Endodermal cell (in vitro differentiated cells): Measurements from ENCODE around the gene OR2T3. TPM values are rescaled to one million over a fixed set of nuclear protein-coding genes. Genes with fewer than 3 reads are reported as not detected.
"Not testable (repeated sequence)": the region's sequence is repeated elsewhere in the genome, so short reads cannot be mapped to it uniquely, and the experiment has no call there.

ENCODE experiments used
- DNase-seq: peaks from one replicate; pipeline ENCODE4 v3.0.0-alpha.2; 2017
- H3K27ac ChIP-seq: 2 replicates; pipeline ENCODE4 v1.5.1; 2013; ENCODE audit warnings: mild to moderate bottlenecking, low read depth, low read length, moderate library complexity
- H3K27me3 ChIP-seq: 2 replicates; pipeline ENCODE4 v1.6.1; 2013; ENCODE audit warnings: mild to moderate bottlenecking, low read length, moderate library complexity; ENCODE audit not compliant: insufficient read depth, control insufficient read depth, poor library complexity, severe bottlenecking
- H3K36me3 ChIP-seq: 2 replicates; pipeline ENCODE4 v1.7.0; 2013; ENCODE audit warnings: mild to moderate bottlenecking, low read length, moderate library complexity; ENCODE audit not compliant: control insufficient read depth, insufficient read depth
- H3K4me1 ChIP-seq: one replicate; pipeline ENCODE4 v1.7.0; 2013; ENCODE audit warnings: low read length; ENCODE audit not compliant: control insufficient read depth, insufficient read depth
- H3K4me3 ChIP-seq: 2 replicates; pipeline ENCODE4 v1.5.1; 2013; ENCODE audit warnings: mild to moderate bottlenecking, low read length, moderate library complexity
- H3K9ac ChIP-seq: 2 replicates; pipeline ENCODE4 v1.6.1; 2013; ENCODE audit warnings: mild to moderate bottlenecking, low read length, moderate library complexity; ENCODE audit not compliant: poor library complexity, severe bottlenecking; ENCODE audit errors: extremely low read depth
- H3K9me3 ChIP-seq: 2 replicates; pipeline ENCODE4 v1.6.1; 2013; ENCODE audit warnings: mild to moderate bottlenecking, low read length, moderate library complexity; ENCODE audit not compliant: control insufficient read depth
- H3K27ac Mint-ChIP-seq: 2 replicates; pipeline ENCODE4 v1.8.0; 2020; ENCODE audit warnings: mixed read lengths
- H3K27me3 Mint-ChIP-seq: 2 replicates; pipeline ENCODE4 v1.8.0; 2021; ENCODE audit warnings: mild to moderate bottlenecking, mixed read lengths; ENCODE audit not compliant: insufficient read depth
- H3K36me3 Mint-ChIP-seq: 2 replicates; pipeline ENCODE4 v1.8.0; 2020; ENCODE audit warnings: low read depth, mixed read lengths
- H3K4me1 Mint-ChIP-seq: 2 replicates; pipeline ENCODE4 v1.8.0; 2020; ENCODE audit warnings: mixed read lengths
- H3K4me3 Mint-ChIP-seq: 2 replicates; pipeline ENCODE4 v1.8.0; 2020; ENCODE audit warnings: mild to moderate bottlenecking, moderate library complexity, mixed read lengths
- H3K9me3 Mint-ChIP-seq: 2 replicates; pipeline ENCODE4 v1.8.0; 2020; ENCODE audit warnings: mild to moderate bottlenecking, mixed read lengths
- WGBS, 2 experiments: methylation state at CpG; one replicate each; pipeline versions ENCODE4 v1.1.5 to v1.1.7; 2013; ENCODE audit warnings: missing lambda C conversion rate in 2 of 2, mixed read lengths in 1 of 2; ENCODE audit not compliant: insufficient coverage in 1 of 2, insufficient read length in 1 of 2; 5-methylcytosine and 5-hydroxymethylcytosine counted together
- total RNA-seq, 2 donors: library from RNA; stranded (reverse); fragmentation: NEBNext Ultra II Directional in 1 of 2; extraction: Animal tissue kit (Norgen Biotek cat#: 25700) in 1 of 2; gene quantifications; 2 replicates in 1 of 2; 3 replicates in 1 of 2; pipeline ENCODE4 v1.2.1, GENCODE V29; 2021

The OR2T3 gene
- total RNA-seq, 2 donors from 2014 or later = not detected

- not testable (repeated sequence) for H3K4me3 ChIP-seq, H3K4me3 Mint-ChIP-seq, H3K4me1 ChIP-seq, DNase-seq, H3K27ac ChIP-seq, H3K4me1 Mint-ChIP-seq, H3K27ac Mint-ChIP-seq, H3K36me3 ChIP-seq, H3K9ac ChIP-seq, H3K27me3 Mint-ChIP-seq, H3K36me3 Mint-ChIP-seq, H3K27me3 ChIP-seq
- H3K9me3 ChIP-seq = peaks cover 25% of the 10 kb centered on the region
- peaks cover 36% of the 10 kb centered on the region for H3K9me3 Mint-ChIP-seq
- no CpG with 5 or more reads among the region's 4 CpGs for WGBS, 2 experiments
These were observed 24.6 kb upstream of the OR2T3 start for GRCh38 chr1:248448409-248449074.

GRCh38 chr1:248449821-248450465 lies 23.2 kb upstream of the OR2T3 start:
- DNase-seq, H3K36me3 ChIP-seq, H3K27ac Mint-ChIP-seq, H3K27ac ChIP-seq, H3K9ac ChIP-seq, H3K4me3 ChIP-seq, H3K36me3 Mint-ChIP-seq, H3K4me1 Mint-ChIP-seq, H3K4me3 Mint-ChIP-seq, H3K27me3 ChIP-seq, H3K4me1 ChIP-seq, H3K27me3 Mint-ChIP-seq: not testable (repeated sequence)
- peaks cover 28% of the 10 kb centered on the region for H3K9me3 Mint-ChIP-seq
- H3K9me3 ChIP-seq = peaks cover 15% of the 10 kb centered on the region
- WGBS, 2 experiments = 67% methylated on average over 3 of the region's 6 CpGs; no CpG with 5 or more reads in 1 of the 2 experiments

GRCh38 chr1:248450466-248451145 lies 22.5 kb upstream of the OR2T3 start:
- H3K4me1 Mint-ChIP-seq, DNase-seq, H3K27ac ChIP-seq, H3K4me1 ChIP-seq, H3K4me3 Mint-ChIP-seq, H3K36me3 Mint-ChIP-seq, H3K27ac Mint-ChIP-seq, H3K4me3 ChIP-seq, H3K27me3 ChIP-seq, H3K36me3 ChIP-seq, H3K9ac ChIP-seq, H3K27me3 Mint-ChIP-seq: not testable (repeated sequence)
- H3K9me3 Mint-ChIP-seq = peaks cover 24% of the 10 kb centered on the region
- WGBS, 2 experiments = 60% methylated on average over 1 of the region's 5 CpGs; no CpG with 5 or more reads in 1 of the 2 experiments
- H3K9me3 ChIP-seq = peaks cover 13% of the 10 kb centered on the region

- H3K4me3 ChIP-seq, H3K27me3 Mint-ChIP-seq, H3K36me3 ChIP-seq, H3K27me3 ChIP-seq, H3K4me1 ChIP-seq, H3K4me1 Mint-ChIP-seq, H3K4me3 Mint-ChIP-seq, H3K9ac ChIP-seq, H3K36me3 Mint-ChIP-seq, DNase-seq, H3K27ac ChIP-seq, H3K27ac Mint-ChIP-seq: not testable (repeated sequence)
- 84% methylated on average over 6 of the region's 7 CpGs; no CpG with 5 or more reads in 1 of the 2 experiments for WGBS, 2 experiments
- peaks cover 11% of the 10 kb centered on the region for H3K9me3 ChIP-seq
- H3K9me3 Mint-ChIP-seq = peaks cover 17% of the 10 kb centered on the region
These were observed 19.5 kb upstream of the OR2T3 start for GRCh38 chr1:248453619-248454018.

GRCh38 chr1:248455045-248455444 lies 18.1 kb upstream of the OR2T3 start:
- not testable (repeated sequence) for DNase-seq, H3K27ac ChIP-seq, H3K36me3 ChIP-seq, H3K27ac Mint-ChIP-seq, H3K27me3 Mint-ChIP-seq, H3K36me3 Mint-ChIP-seq, H3K9ac ChIP-seq, H3K4me1 Mint-ChIP-seq, H3K4me1 ChIP-seq, H3K27me3 ChIP-seq, H3K4me3 ChIP-seq, H3K4me3 Mint-ChIP-seq
- WGBS, 2 experiments = no CpG with 5 or more reads among the region's 4 CpGs
- peaks cover 29% of the 10 kb centered on the region for H3K9me3 Mint-ChIP-seq
- H3K9me3 ChIP-seq = peaks cover 23% of the 10 kb centered on the region

- not testable (repeated sequence) for H3K27me3 Mint-ChIP-seq, H3K27me3 ChIP-seq, H3K4me3 ChIP-seq, H3K36me3 ChIP-seq, H3K36me3 Mint-ChIP-seq, H3K4me1 Mint-ChIP-seq, H3K27ac ChIP-seq, H3K9ac ChIP-seq, DNase-seq, H3K4me3 Mint-ChIP-seq, H3K27ac Mint-ChIP-seq, H3K4me1 ChIP-seq
- peaks cover 35% of the 10 kb centered on the region for H3K9me3 Mint-ChIP-seq
- WGBS, 2 experiments = no CpG with 5 or more reads among the region's 2 CpGs
- peaks cover 35% of the 10 kb centered on the region for H3K9me3 ChIP-seq
These were observed 16.5 kb upstream of the OR2T3 start for GRCh38 chr1:248456635-248457034.
